ENCODE measurements around the gene ARHGEF17.

DNA sequence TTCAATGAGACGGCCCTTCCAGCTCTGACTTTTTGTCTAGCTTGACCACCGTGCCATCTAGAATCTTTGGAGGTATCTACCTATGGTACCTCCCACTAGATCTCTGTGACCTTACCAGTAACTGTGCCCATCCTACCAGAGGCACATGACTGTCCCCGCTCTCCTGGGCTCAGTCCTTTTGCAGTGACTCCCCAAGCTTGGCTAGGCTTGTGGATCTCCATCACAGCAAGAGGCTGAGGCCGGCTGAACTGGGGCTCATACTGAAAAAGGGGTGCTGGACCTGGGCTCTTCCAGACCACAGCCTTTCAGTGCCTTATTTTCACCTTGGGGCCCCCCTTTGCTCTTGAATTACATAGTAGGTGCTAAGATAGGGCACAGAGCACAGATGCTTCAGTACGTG lies 95.5 kb downstream of the ARHGEF17 start:
- TF ChIP-seq, protein P1, sequence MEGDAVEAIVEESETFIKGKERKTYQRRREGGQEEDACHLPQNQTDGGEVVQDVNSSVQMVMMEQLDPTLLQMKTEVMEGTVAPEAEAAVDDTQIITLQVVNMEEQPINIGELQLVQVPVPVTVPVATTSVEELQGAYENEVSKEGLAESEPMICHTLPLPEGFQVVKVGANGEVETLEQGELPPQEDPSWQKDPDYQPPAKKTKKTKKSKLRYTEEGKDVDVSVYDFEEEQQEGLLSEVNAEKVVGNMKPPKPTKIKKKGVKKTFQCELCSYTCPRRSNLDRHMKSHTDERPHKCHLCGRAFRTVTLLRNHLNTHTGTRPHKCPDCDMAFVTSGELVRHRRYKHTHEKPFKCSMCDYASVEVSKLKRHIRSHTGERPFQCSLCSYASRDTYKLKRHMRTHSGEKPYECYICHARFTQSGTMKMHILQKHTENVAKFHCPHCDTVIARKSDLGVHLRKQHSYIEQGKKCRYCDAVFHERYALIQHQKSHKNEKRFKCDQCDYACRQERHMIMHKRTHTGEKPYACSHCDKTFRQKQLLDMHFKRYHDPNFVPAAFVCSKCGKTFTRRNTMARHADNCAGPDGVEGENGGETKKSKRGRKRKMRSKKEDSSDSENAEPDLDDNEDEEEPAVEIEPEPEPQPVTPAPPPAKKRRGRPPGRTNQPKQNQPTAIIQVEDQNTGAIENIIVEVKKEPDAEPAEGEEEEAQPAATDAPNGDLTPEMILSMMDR (IDR thresholded peaks at IDR 0.05; ENCODE audit: low read length): no peak
- TF ChIP-seq EZH2 (optimal IDR thresholded peaks at IDR 0.05; ENCODE audit: low read depth, low read length): no peak

Data from MM.1S (cell line).